T-helper 2 cell treated with Interferon-gamma antibody and Interleukin-4, amounts not matched to agents 100 ng/mL and 5 ng/mL, for 36 hours (primary cell): ENCODE data around the gene SCN3A. TPM values are rescaled to one million over a fixed set of nuclear protein-coding genes. Genes with fewer than 3 reads are reported as not detected.

ENCODE experiments used
- intact Hi-C: fragments of 100-400 bp; cut with micrococcal nuclease; formaldehyde crosslinking; loops from one replicate; pipeline ENCODE4 v1.15.1; 2023
- total RNA-seq: library from RNA; stranded (reverse); gene quantifications from 2 replicates; pipeline ENCODE4 v1.2.3, GENCODE V29; 2022

SCN3A gene
- total RNA-seq, 1 donor from 2014 or later: 0.05 TPM

DNA sequence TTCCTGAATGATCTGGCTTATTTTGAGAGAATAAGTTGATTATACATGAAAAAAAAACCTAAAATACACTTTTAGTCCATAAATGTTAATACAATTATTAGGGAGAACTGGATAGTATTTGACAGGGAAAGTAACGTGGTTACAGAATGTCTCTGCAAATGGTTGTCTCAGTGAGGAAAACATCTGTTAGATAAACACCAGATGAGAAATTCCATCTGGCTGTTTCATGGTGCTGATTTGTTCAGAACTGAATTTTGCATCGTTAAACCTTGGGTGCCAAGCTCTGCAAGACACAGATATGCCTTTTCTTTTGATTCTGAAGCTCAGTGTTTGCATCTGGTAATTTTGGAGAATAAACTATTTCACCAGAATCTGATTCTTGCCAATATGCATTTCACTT, 90.4 kb downstream of the SCN3A start:
- intact Hi-C loops: no loop called here

DNA sequence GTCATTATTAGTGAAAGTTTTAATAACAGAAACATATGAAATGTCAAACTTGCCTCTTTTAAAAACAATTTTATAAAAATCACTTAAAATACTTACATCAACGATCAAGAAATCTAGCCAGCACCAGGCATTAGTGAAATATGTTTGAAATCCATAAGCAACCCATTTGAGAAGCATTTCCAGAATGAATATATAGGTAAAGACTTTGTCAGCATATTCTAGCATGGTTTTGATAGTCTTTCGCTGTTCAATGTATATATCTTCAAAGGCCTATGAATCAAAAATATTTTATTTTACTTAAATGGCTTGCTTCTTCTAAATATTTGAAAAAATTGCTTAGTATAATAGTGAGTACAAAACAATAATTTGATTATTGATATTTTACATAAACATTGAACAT, 91.1 kb downstream of the SCN3A start:
- intact Hi-C loops: no loop called here

DNA sequence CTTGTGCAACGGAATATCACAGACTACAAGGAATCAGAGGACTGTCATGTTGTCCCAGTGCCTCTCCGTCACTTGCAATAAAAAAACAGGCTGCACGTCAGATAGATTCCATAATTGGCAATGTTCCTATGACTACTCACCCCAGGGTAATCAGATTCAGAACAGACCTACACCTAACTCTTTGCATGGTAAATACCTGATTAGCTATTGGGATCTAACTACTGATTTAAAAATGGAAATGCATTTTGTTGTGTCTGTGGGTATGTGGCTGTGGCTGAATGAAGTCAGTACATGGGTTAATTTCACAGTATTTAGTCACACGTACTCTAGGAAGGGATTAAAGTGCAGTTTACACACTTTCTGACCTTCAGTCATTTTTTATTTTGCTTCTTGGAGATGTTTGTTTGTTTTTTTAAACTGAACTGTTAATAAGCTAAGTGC, 91.7 kb downstream of the SCN3A start:
- intact Hi-C loops: no loop called here

DNA sequence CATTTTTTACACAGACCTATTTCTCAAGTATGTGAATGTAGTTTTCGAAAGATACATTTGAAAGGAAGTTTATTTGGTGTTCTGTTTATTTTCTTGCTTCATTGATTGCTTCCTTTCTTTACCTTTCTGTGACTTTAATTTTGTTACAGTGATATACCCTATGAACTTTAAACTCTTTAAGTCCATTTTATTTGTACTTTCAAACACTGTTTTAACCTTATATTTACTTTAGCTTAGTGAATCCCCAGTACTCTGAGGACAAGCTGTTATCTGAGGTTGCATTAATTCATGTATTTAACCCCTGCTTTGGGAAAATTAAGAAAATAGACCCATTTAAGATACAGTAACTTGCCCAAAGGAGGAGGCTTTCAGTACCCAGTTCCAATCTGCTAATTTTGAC, 93.5 kb downstream of the SCN3A start:
- intact Hi-C loops: no loop called here

DNA sequence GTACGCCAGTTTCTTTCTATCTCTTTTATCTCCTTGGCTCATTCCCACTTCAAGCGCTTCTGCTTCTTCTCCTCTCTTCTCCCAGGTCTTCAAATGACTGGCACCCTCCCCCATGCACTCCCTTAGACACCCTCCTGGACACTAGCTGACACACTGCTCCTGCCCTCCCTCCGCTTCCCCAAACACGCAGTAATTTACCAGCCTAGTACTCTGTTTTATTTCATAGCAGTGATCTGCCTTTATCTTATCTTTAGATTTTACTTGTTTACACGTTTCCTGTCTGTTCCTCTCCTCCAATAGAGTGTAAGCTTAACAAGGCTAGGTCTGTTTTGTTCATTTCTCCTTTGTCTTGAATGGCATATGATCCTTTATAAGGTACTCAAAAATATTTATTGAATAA, 93.9 kb downstream of the SCN3A start:
- intact Hi-C loops: no loop called here

DNA sequence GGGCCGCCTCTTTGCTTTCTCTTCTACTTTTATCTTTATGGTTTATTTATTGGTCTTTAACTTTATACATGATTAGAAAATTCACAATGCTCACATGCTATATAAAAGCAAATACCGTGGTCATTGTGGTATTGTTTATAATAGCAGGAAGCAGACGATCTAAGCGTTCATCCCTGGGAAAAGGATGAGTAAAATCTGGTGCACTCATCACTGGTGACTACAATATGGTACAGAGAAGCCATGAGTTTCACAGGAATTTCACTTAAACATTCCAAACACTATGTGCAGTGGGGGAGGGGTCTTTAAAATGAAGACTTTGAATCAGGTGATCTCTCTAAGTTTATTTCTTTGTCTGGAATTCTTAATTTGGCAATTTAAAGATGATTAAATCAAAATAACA, 97.9 kb downstream of the SCN3A start:
- intact Hi-C loops: no loop called here

DNA sequence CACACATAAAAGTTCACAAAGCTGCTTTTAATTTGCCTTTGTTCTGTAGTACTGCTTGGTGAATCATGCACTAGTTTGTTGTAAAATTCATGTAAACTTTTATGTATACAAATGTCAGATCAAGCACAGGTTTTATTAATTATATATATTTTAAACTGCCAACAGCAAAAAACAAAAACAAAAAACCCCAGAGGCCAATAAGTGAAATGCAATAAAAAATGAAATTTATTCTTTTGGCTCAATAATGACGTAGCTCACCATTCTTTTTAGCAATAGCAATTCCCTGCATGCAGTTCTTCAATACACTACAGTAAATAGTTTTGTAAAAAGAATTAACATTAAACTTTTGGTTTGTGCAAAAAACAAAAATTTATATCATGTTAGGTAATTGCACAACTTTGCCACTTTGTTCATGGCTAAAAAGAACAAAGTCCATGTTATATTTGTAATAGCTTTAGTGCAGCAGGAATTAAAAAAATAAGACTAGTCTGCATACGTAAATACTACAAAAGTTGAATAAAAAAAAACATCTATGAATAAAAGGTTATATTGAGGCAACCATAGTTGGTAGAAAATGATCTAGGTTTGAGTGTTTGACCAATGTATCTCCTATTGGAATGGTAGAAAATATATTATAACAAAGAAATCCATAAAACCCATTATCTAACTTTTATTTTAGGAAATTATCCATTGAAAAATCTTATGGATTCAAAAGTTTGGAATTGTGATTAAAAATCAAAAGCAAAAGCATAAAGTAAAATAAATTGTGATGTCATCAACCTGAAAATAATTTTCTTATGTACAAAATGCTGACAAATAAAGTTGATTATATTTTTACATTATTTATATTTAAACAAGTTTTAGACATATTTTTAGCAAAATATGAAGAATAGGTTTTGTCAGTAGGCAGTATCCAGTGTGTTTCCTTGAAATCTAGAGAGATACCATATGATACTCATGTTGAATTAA, 115.6 kb downstream of the SCN3A start:
- intact Hi-C loops: no loop called here

DNA sequence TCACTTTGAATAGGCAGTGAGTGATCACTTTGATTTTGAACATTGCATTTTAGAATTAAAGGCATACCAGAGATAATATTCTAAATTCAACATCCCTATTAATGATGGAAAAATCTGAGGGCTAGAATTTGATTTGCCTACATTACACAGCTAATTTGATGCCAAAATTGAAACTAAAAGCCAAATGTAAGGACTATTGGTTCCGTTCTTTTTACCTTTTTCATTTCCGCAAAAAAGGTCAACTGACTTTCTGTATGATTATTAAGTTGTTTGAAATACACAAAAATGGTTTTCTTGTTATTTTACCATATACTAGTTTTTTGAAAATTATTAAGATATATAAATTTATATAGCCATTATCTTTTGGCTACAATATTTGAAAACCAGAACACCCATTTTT, 117.5 kb downstream of the SCN3A start:
- intact Hi-C loops: no loop called here

DNA sequence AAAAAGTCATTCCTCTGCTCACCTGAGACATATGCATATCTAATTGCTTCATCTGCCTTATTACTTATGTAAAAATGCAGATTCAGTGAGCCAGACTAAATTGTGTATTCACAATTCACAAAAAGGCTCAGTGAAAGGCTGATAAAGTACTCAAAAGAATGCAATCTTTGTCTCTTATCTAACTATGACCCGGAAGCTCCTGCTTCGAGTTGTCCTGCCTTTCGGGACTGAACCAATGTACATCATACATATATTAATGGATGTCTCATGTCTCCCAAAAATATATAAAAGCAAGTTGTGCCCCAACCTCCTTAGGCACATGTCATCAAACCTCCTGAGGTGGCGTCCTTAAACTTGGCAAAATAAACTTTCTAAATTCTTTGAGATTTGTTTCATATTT, 120.5 kb downstream of the SCN3A start:
- intact Hi-C loops: no loop called here

DNA sequence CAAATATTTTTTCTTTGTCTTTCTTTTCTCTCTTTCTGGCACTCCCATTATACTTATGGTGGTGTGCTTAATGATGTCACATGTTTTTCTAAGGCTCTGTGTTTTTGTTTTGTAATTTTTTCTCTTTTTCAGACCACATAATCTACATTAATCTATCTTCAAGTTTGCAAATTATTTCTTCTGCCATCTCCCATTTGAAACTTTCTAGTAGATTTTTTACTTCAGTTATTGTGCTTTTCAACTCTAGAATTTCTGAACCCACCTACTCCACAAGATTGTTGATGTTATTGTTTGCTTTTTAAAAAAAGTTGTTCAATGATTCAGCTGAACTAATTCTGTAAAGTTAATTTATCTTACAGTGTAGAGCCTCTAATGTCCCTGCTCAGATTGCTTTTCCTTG, 121.4 kb downstream of the SCN3A start:
- intact Hi-C loops: no loop called here

DNA sequence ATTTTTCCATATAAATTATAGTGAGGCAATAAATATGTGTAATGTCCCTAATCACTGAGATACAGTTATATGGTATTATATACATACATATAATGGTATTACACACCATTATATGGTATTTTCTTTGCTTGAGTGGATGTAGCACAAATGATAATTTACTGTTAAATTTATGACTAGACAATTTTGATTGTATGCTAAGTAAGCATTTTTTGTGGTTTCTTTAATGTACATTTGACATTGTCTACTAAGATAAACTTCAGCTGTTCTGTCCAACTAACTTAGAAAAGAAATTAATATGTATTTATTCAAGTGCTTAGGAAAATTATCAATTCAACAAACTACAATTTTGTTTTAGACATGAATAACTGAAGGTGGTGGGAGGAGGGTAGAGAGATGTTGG, 122.6 kb downstream of the SCN3A start:
- intact Hi-C loops: no loop called here

DNA sequence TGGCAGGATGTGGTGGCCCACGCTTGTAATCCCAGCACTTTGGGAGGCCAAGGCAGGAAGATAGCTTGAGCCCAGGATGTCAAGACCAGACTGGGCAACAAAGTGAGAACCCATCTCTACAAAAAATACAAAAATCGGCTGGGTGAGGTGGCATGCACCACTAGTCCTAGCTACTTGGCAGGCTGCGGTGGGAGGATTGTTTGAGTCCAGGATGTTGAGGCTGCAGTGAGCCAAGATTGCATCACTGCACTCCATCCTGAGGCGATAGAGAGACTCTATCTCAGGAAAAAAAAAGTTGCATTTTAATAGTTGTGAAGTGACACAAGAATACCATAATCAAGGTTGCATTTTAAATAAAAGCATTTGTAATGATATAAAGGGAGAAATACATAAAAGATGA, 124.4 kb downstream of the SCN3A start:
- intact Hi-C loops: no loop called here

DNA sequence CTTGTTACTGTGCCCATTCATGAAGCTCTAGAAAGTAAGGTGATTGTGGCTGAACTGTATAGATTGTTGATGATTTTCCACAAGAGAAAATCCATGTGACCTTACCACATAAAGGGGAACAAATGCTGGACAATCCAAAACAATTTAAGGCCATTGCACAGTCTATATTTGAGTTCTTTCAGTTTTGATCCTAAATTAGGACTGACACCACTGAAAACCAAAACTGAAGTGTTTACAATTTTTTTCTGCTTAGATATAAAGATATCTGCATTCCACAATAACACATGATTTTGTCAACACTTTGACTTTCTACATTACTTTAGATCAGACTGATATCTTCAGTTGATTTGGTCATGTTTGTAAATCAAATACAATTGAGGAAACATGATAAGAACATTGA, 124.9 kb downstream of the SCN3A start:
- intact Hi-C loops: no loop called here

DNA sequence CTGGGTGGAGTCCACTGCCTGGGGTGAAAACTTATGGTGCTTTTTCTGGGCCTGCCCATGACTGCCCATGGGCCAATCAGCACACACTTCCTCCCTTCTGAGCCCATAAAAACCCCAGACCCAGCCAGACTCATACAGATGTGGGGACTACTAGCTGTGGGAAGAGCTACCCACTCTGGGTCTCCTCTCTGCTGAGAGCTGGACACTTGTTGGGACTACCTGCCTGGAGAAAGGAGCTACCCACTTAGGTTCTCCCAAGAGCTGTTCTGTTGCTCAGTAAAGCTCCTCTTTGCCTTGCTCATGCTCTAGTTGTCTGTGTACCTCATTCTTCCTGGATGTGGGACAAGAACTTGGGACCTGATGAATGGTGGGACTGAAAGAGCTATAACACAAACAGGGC, 129.0 kb downstream of the SCN3A start:
- intact Hi-C loops: no loop called here

DNA sequence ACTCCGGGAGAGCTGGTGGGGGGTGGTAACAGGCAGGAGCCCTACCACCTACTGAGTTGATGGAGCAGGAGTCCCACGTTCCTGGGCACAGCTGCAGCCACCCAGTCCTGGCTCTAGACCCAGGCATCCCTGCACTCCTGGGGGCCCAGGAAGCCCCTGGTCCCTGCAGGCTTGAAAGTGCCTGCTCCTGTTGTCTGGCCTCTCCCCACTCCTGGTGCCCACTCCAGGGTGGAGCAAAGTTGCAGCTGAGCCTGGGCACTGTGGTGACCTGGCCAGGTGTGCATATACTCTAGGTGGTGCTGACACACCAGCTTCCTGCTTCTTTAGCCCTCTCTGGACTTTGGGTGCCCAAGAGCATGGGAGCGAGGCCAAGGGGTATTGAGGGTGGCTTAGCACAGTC, 129.5 kb downstream of the SCN3A start:
- intact Hi-C loops: no loop called here

DNA sequence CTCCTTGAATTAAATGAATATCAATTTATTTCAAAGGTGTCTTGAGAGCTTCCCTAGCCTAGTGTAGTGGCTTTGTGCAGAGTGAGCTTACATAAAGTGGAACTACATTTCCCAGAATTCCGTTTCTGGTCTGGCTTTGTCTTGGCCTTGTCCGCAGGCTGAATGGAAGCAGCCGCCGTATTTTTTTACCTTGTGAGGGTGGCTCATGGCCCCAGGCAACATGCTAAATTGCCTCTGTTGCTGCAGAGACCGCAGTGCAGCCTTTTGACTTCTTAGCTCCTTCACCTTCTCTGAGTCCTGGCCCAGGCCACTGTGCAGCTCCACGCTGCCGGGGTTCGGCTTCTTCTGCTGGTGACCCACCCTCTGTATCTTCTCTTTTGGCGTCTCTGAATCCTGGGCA, 133.8 kb downstream of the SCN3A start:
- intact Hi-C loops: no loop called here

DNA sequence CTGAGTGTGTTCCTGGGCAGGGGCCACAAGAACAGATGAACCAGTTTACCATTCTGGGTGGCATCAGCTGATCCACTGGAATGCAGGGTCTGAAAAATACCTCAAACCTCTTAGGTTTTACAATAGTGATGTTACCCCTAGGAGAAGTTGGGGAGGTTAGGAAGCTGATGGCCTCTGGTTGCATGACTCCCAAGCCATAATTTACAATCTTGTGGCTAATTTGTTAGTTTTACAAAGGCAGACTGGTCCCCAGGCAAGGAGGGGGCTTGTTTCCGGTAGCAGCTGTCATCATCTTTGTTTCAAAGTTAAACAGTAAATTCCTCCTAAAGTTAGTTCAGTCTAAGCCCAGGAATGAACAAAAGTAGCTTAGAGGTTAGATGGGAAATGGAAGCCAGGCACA, 134.7 kb downstream of the SCN3A start:
- intact Hi-C loops: no loop called here

DNA sequence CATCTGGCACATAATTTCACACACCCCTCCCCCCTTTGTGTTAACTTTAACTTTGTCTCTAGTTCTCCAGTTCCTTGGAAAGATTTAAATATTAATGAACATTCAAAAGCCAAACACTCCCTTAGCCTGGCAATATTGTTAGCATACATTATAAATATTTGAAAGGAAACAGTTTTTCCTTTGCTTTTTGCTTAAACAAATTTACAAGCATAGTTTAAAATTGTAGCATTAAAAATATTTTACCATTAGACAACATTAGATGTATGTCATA, 135.4 kb downstream of the SCN3A start:
- intact Hi-C loops: no loop called here

DNA sequence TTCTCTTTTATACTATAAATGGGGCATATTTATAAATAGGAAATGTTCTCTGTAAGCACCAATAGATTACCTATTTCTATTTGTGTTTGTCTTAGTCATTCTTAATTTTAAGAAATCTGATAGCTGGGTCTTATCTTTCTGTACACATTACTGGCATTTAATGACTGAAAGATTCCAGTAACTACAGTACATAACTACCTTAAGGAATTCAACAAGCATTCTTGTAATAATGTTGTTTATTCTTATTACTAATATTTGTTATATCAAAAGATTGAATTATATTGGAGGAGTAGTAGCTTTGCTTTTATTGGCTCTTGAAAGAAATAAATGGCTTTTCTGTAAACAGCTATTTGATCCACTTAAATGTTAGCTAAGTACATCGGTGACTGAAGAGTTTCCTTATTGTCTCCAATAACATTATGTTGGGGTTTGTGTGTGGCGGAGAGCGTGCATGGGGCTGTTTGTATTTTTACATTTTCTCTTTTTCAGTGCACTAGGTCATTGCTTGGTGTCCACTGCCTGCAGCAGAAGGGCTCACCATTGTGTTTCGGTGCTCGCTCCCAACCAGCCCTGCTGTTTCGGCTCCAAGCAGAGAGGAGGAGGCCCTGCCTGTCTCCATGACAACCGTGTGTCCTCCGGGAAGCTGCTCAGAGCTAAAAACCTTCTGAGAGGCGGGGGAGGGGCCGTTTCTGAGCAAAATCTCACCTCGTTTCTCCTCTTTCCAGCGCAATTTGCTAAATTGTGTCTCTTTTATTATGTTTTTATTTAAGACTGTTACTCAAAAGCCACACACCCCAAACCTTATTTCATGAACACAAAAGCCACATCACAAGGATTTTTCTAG, 136.0 kb downstream of the SCN3A start:
- intact Hi-C loops: no loop called here

DNA sequence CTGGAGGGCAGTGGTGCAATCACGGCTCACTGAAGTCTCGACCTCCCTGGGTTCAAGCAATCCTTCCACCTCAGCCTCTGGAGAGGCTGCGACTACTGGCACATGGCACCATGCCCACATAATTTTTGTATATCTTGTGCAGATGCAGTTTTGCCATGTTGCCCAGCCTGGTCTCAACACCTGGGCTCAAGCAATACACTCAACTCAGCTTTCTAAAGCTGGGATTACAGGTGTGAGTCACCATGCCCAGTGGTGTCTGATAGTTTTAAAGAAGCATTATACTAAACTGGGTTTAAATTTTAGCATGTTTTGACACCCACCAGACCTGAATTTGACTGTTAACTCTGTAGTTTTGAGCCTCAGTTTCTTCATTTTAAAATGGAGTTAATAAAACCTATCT, 139.1 kb downstream of the SCN3A start:
- intact Hi-C loops: no loop called here

DNA sequence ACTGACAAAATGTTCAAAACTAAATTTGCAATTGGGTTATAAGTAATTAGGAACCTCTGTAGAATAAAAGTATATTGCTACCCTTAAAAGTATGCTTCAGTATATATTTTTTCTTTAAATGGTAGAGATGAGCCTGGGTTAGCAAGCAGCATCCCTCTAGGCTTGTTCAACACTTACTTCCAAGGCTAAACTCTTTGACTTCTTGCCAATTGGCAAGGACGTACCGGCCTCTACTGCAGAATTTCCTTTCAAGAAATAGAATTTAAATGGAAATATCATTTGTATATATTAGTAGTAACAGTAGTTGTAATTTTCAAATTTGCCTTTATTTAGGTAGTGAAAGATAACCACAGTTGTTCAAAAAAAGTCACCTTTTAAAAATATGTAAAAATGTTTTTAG, 143.4 kb downstream of the SCN3A start:
- intact Hi-C loops: no loop called here

DNA sequence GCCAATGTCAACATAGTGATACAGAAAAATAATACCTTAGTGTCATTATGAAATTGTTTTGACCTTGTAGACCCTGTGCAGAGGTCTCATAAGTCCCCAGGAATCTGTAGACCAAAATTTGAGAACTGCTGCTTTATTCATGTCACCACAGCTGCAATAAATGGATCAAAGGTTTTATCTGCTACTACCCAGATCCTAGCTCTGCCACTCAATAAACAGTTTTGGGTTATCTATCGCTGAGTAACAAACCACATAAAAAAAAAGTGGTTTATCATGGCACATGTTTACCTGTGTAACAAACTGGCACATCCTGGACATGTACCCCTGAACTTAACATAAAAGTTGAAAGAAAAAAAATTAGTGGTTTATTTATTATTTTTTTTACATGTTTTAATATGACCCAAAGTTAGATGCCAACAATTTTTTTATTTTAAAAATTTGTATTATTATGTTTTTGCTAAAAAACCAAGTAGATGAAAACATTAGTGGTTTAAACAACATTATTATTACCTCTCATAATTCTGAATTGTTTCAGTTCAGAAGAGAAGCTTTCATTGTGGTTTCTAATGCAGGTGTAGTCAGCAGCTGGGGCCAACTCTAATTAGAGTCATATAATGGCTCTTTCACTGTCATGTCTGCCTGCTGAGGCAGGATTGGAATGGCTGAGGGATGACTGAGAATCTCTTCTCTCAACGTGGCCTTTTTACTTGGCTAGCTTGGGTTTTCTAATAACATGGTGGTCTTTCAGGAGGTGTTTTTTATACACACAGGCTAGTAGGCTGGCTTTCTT, 145.2 kb downstream of the SCN3A start:
- intact Hi-C loops: no loop called here
